SH-SY5Y (cell line): ENCODE data around the gene HAUS5.

ENCODE experiments used
- GATA2 ChIP-seq: IDR thresholded peaks from 2 replicates; pipeline ENCODE4 v1.6.1; 2011; ENCODE audit warnings: mild to moderate bottlenecking, low read depth, low read length
- GATA3 ChIP-seq: IDR thresholded peaks from 2 replicates; pipeline ENCODE4 v1.6.1; 2011; ENCODE audit warnings: low read depth, mild to moderate bottlenecking, low read length, moderate library complexity

- TF ChIP-seq GATA2 (no peak), GATA3 (no peak)
Measured at GRCh38 chr19:35628264-35628564, 15.7 kb downstream of the HAUS5 start.
